Cerebellar nuclear complex (tissue), 1 donor: ENCODE data around the gene PRB2.
"Not testable (repeated sequence)": the region's sequence is repeated elsewhere in the genome, so short reads cannot be mapped to it uniquely, and the experiment has no call there.

ENCODE experiments used
- DNase-seq, 2 experiments: peaks; one replicate each; lab custom pipeline; 2025; lab: John Stamatoyannopoulos, UW

Gene PRB2

GRCh38 chr12:11395467-11395866 lies at the start of gene PRB2:
Gene PRB2, minus strand, starts transcription at chr12:11395567. Its CDS starts 38 bp downstream, at chr12:11395529.
- DNase-seq, result not testable (repeated sequence)

DNA sequence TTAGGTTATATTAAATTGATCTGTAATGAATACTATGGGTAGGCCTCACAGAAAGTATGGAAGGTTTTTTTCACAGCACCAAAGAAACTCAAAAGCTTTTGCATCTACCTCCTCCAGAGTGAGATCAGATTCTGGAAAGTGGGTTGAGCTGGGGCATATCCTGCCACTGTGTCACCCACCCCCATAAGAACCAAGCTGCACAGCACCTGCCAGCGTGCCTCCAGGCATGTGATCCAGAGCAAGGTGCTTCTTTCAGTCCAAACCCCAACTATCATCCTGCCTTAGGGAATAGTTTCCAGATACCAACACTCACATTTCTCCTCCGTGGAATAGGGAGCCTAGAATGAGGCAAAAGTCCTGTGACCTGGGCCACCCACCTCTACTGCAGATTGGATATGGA lies 42.6 kb upstream of the PRB2 start:
- no peak for DNase-seq

GRCh38 chr12:11433664-11434063 lies 38.3 kb upstream of the PRB2 start:
- DNase-seq, result no peak

DNA sequence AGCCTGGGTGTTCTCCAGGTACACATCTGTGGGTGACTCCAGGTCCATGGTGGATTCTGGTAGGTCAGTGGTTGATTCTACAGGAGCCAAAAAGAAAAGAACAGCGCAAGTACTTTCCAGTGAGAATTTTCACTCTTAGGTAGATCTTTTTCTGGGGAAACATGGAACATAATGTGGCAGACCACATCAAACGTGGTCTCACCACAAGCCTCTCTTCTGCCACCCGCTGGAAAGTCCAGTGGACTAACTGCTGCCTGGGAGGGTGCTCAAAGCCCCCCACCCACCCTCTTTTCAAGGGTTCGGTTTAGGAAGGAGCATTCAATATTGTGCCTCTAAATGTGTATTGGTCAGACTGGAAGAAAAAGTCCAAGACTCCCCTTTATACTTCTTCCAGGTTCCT lies 36.1 kb upstream of the PRB2 start:
- no peak for DNase-seq

DNA sequence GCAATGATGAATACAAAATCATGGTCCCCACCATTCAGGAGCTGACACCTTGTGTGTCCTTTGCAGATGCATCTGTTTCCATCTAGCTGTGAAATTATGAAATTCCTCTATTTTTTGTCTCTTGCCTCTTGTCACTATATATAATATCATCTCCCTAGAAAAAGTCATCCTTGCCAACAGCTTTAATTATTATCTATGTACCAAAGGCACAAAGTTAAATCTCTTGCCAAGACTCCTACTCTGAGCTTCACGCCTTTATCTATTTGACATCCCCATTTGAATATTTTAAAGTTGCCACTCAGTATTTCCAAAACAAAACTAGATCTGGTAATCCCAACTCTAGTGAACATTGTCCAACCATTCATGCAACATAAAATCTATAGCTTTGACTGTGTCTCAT lies 32.0 kb upstream of the PRB2 start:
- DNase-seq, result no peak

- no peak for DNase-seq
Measured at GRCh38 chr12:11412731-11413130, 17.4 kb upstream of the PRB2 start.

GRCh38 chr12:11408096-11408495 lies 12.7 kb upstream of the PRB2 start:
- no peak for DNase-seq

GRCh38 chr12:11397366-11397765 lies 2.0 kb upstream of the PRB2 start:
- DNase-seq, result no peak

DNA sequence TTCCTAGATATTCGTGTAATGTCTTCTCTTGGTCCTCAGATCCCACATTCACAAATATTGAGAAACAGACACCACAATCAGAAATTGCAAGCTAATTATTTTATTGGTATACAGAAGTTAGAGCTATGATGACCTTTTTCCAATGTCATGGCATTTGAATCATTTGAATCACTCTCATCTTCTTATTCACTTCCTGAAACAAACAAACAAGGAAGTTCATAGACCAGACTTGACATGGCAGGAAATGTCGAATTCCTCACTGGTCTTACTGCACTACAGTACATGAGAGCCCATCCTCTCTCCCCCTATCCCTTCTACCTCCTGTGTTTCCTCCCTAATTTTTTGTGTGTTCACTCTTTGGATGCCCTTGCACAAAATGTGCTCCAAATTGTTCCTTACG lies 3.9 kb downstream of the PRB2 start:
- DNase-seq, result not testable (repeated sequence)

GRCh38 chr12:11377420-11377819 lies 17.9 kb downstream of the PRB2 start:
- not testable (repeated sequence) for DNase-seq

DNA sequence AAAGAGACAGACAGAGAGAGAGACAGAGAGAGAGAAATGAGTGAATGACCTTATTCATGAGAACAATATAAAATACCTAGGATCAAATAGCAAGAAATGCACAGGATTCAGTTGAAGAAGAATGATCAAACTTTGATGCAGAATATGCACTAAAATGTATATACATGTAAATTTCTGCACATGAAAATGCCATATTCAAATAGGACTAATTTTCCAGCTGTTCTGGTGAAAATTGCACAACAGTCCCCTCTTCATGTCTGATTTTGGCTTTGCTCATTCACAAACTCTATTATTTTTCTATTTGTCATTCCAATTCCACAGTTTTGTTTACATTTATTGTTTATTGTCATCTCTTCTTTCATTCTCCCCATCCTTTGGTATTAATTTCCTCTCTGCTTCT lies 34.2 kb downstream of the PRB2 start:
- no peak for DNase-seq

GRCh38 chr12:11360205-11360883 lies 35.0 kb downstream of the PRB2 start:
- not testable (repeated sequence) for DNase-seq

- not testable (repeated sequence) for DNase-seq
Measured at GRCh38 chr12:11351736-11352135, 43.6 kb downstream of the PRB2 start.

- DNase-seq, result no peak
Measured at GRCh38 chr12:11348439-11348838, 46.9 kb downstream of the PRB2 start.

- DNase-seq, result no peak
Measured at GRCh38 chr12:11347810-11348209, 47.6 kb downstream of the PRB2 start.

GRCh38 chr12:11344500-11344899 lies 50.9 kb downstream of the PRB2 start:
- no peak for DNase-seq
